ENCODE data around the gene MFSD11. TPM values are rescaled to one million over a fixed set of nuclear protein-coding genes. Genes with fewer than 3 reads are reported as not detected.
"Not testable (repeated sequence)": the region's sequence is repeated elsewhere in the genome, so short reads cannot be mapped to it uniquely, and the experiment has no call there.

Gene MFSD11
- total and polyA plus RNA-seq, 8 donors: 7.0 to 66.1 (median 14.1) TPM

DNA sequence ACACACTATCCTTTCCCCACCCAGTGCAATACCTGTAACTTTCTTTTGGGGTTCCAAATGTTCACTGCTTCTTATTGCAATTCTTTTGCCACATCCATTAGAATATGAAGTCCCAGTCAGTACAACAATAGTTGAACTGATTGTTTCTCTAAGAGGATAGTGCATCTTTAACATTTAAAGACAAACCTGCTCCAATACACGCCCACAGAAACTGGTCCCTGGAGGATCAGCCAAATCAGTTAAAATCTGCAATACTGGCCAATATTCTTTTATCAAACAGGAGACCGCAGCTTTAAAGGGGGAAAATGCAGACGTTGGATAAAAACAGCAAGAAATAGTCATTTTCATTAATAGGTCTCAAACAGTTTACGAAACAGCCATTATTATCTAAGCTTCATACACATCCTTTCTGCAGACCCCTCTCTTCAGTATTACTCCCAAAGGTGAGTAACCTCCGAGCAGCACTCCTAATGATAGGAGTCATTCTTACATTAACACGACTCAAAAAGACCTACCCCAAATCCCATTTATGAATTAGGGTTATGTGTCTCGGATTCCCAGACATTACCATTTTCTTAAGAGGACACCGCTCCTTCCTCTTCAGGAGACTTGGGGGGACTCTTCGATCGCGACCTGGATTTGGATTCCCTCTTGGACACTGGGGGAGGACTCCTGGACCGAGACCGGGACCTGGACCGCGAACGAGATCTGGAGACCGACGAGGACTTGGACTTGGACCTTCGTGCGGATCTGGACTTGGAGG is 2.2 kb upstream of the MFSD11 start:
- Histone ChIP-seq H3K9me3 (no peaks in the 10 kb centered on the region), H3K36me3 (peaks cover 36 to 52% (median 49%) of the 10 kb centered on the region in 4 donors), H3K4me3 (peak overlapping the region; percentile 67 to 94 (median 88)), H3K4me1 (peaks cover 47 to 79% (median 74%) of the 10 kb centered on the region in 4 donors), H3K27me3 (no peaks in the 10 kb centered on the region), H3K27ac (peak overlapping the region; percentile 95 to 100 (median 99))
- TF ChIP-seq POLR2AphosphoS5 (IDR thresholded peaks at IDR 0.05): no peak
- TF ChIP-seq, protein P1, sequence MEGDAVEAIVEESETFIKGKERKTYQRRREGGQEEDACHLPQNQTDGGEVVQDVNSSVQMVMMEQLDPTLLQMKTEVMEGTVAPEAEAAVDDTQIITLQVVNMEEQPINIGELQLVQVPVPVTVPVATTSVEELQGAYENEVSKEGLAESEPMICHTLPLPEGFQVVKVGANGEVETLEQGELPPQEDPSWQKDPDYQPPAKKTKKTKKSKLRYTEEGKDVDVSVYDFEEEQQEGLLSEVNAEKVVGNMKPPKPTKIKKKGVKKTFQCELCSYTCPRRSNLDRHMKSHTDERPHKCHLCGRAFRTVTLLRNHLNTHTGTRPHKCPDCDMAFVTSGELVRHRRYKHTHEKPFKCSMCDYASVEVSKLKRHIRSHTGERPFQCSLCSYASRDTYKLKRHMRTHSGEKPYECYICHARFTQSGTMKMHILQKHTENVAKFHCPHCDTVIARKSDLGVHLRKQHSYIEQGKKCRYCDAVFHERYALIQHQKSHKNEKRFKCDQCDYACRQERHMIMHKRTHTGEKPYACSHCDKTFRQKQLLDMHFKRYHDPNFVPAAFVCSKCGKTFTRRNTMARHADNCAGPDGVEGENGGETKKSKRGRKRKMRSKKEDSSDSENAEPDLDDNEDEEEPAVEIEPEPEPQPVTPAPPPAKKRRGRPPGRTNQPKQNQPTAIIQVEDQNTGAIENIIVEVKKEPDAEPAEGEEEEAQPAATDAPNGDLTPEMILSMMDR (IDR thresholded peaks at IDR 0.05): no peak
- TF ChIP-seq POLR2A (IDR thresholded peaks at IDR 0.05): no peak
- no peak for TF ChIP-seq EP300 (IDR thresholded peaks at IDR 0.05)
- 0 to 2% (median 1%) methylated on average over 20 of the region's 20 CpGs for WGBS, 5 donors
- DNase-seq: no peak
- intact Hi-C loops (cut with DNase I; ENCODE audit: low total_unique reads): no loop called here

DNA sequence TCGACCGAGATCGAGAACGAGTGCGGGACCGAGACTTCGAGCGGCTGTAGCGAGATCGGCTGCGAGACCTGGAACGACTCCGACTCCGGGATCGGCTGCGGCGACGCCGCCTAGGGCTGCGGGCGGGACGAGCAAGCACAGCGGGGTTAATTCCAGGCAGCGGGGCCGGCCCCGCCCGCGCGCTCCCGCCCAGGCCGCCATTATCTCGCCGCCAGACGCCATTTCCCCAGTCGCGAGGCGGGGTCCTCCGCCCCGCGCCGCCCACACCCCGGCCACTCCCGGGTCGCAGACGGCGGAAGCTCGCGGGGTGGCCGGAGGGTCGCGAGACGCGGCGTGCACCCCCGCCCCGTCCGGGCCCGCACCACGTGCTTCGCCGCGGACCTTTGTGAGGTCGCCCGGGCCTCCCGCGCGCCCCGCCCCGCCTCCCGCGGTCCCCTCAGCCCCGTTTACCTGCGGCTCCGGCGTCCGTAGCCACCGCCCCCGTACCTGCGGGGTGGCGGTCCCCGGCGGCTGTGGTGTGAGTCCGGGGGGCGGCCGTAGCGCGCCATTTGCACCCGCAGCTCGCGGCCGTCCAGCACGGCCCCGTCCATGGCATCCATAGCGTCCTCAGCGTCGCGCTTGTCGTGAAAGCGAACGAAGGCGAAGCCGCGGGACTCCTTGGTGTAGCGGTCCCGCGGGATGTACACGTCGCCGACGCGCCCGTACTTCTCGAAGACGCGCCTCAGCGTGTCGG is 1.4 kb upstream of the MFSD11 start:
- no peaks in the 10 kb centered on the region for H3K9me3 ChIP-seq
- peak overlapping the region; percentile 67 to 94 (median 88) for H3K4me3 ChIP-seq
- peaks cover 30 to 48% (median 44%) of the 10 kb centered on the region in 4 donors for H3K36me3 ChIP-seq
- TF ChIP-seq POLR2AphosphoS5 (IDR thresholded peaks at IDR 0.05) (peak in 2 of 3 donors; percentile 39 to 63), EP300 (IDR thresholded peaks at IDR 0.05) (no peak), POLR2A (IDR thresholded peaks at IDR 0.05) (no peak)
- TF ChIP-seq, protein P1 (IDR thresholded peaks at IDR 0.05): peak in 1 of 7 experiments; percentile 27
- intact Hi-C loops (cut with DNase I; ENCODE audit: low total_unique reads): no loop called here
- WGBS, 5 donors: 0 to 1% (median 0%) methylated on average over 16 to 117 of the region's 117 CpGs
- peak; percentile 81 to 95 for DNase-seq
- peak overlapping the region; percentile 95 to 100 (median 99) for H3K27ac ChIP-seq
- peaks cover 48 to 75% (median 68%) of the 10 kb centered on the region in 4 donors for H3K4me1 ChIP-seq
- no peaks in the 10 kb centered on the region for H3K27me3 ChIP-seq

DNA sequence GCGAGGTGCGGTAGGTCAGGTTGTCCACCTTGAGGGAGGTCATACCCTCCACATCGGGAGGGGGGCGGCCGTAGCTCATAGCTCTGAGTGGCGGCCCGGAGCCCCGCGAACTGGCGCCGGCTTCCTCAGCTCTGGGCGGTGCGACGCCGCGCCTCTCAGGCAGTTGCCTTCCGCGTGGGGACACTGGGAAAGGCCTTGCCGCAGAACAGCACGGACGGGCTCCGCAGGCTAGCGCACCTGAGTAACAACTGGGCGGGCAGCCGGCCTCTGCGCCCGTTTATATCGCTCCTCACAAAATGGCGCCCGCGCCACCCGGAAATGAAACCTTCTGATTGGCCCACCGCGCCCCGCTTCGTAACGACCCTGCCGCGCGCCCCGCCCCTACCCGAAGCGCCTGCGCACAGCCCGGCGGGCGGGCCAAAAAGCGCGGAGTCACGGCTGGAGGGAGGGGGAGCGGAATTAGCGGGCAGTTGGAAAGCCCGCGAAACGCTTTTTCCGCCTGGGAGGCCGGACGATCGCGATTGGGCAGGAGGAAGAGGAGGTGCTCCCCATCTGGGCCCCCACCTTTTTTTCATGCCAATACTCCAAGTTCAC is 740 bp upstream of the MFSD11 start, which contains the start of gene SRSF2:
SRSF2 (minus strand) TSS at position 250 of the 594 bp plus-strand sequence; CDS start at position 79, 171 bp downstream.
- intact Hi-C loops (cut with DNase I; ENCODE audit: low total_unique reads): no loop called here
- H3K9me3 ChIP-seq: no peaks in the 10 kb centered on the region
- peak within 1 kb of the TSS; percentile 67 to 94 (median 88) for H3K4me3 ChIP-seq
- H3K4me1 ChIP-seq: peaks cover 48 to 69% (median 61%) of the 10 kb centered on the region in 4 donors
- DNase-seq: peak; percentile 99 to 100
- no peaks in the 10 kb centered on the region for H3K27me3 ChIP-seq
- 0 to 1% (median 0%) methylated on average over 27 to 60 of the region's 60 CpGs for WGBS, 5 donors
- H3K27ac ChIP-seq: peak within 1 kb of the TSS; percentile 95 to 100 (median 99)
- H3K36me3 ChIP-seq: peaks cover 26 to 48% (median 44%) of the 10 kb centered on the region in 4 donors
- TF ChIP-seq, protein P1 (IDR thresholded peaks at IDR 0.05): no peak
- TF ChIP-seq POLR2AphosphoS5 (IDR thresholded peaks at IDR 0.05) (peak; percentile 97 to 100 (median 100)), POLR2A (IDR thresholded peaks at IDR 0.05) (peak in 2 of 4 donors; percentile 99), EP300 (IDR thresholded peaks at IDR 0.05) (no peak)

DNA sequence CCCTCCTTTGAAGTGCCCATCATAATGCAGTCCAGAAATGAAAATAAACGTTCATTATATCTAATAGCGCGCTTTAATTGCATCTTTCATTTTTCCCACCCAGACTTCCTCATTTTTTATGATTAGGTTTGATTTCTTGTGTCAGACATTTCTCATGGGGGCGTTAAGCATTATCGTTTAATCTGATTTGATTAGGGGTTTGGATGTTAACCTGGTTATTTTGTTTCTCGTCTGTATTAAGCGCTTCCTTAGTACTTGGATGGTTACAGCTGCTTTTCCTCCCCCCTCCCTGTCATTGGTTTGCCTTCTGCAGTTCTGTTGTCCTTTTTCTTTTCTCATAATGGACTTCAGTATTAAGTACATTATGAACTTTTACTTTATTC is 540 bp downstream of the MFSD11 start:
- WGBS, 5 donors: 1 to 3% (median 2%) methylated on average over 7 of the region's 7 CpGs
- H3K4me3 ChIP-seq: peak overlapping the region; percentile 67 to 94 (median 88)
- no peaks in the 10 kb centered on the region for H3K9me3 ChIP-seq
- H3K27ac ChIP-seq: peak overlapping the region; percentile 92 to 100 (median 99)
- intact Hi-C loops (cut with DNase I; ENCODE audit: low total_unique reads): no loop called here
- peaks cover 42 to 56% (median 49%) of the 10 kb centered on the region in 4 donors for H3K4me1 ChIP-seq
- peak in 1 of 2 donors; percentile 45 for DNase-seq
- H3K36me3 ChIP-seq: peaks cover 22 to 48% (median 43%) of the 10 kb centered on the region in 4 donors
- no peaks in the 10 kb centered on the region for H3K27me3 ChIP-seq
- TF ChIP-seq POLR2A (IDR thresholded peaks at IDR 0.05) (no peak), EP300 (IDR thresholded peaks at IDR 0.05) (no peak), POLR2AphosphoS5 (IDR thresholded peaks at IDR 0.05) (no peak)
- TF ChIP-seq, protein P1 (IDR thresholded peaks at IDR 0.05): no peak

DNA sequence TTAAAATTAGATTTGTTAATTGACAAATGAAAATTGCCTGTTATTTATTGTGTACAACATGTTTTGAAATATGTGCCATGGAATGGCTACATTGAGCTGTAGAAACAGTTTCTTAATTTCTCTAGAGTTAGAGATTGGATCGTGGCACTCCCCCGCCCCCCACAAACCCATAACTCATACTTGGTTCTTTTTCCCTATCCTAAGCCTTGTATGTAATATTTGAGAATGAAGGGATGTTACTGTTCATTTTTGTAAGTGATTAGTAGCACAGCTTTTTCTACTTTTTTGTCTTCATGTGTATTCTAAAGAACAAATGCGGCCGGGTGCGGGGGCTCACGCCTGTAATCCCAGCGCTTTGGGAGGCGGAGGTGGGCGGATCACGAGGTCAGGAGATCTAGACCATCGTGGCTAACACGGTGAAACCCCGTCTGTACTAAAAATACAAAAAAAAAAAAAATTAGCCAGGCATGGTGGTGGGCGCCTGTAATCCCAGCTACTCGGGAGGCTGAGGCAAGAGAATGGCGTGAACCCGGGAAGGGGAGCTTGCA is 1.7 kb downstream of the MFSD11 start:
- intact Hi-C loops (cut with DNase I; ENCODE audit: low total_unique reads); H3K9me3 ChIP-seq; H3K4me3 ChIP-seq; H3K27me3 ChIP-seq; DNase-seq: not testable (repeated sequence)
- Histone ChIP-seq H3K4me1 (peaks cover 31 to 44% (median 37%) of the 10 kb centered on the region in 4 donors), H3K27ac (peak overlapping the region in 3 of 5 donors; percentile 5 to 40 (median 13)), H3K36me3 (peaks cover 20 to 48% (median 43%) of the 10 kb centered on the region in 4 donors)
- WGBS, 5 donors: 87 to 98% (median 95%) methylated on average over 17 of the region's 17 CpGs
